UCSD-AML1 (cell line): ENCODE data around the gene DAPK1.
"Not testable (repeated sequence)": the region's sequence is repeated elsewhere in the genome, so short reads cannot be mapped to it uniquely, and the experiment has no call there.

ENCODE experiments used
- DNase-seq: peaks from one replicate; lab custom pipeline; 2025; ENCODE audit not compliant: unreplicated experiment; lab: John Stamatoyannopoulos, UW

Gene DAPK1

GRCh38 chr9:87542141-87542540 is 44.5 kb downstream of the DAPK1 start:
- no peak for DNase-seq

GRCh38 chr9:87543251-87543650 is 45.6 kb downstream of the DAPK1 start:
- DNase-seq: no peak

- no peak for DNase-seq
These were observed 48.2 kb downstream of the DAPK1 start for GRCh38 chr9:87545858-87546257.

GRCh38 chr9:87546704-87547103 is 49.0 kb downstream of the DAPK1 start:
- DNase-seq: no peak

GRCh38 chr9:87547671-87548081 is 50.0 kb downstream of the DAPK1 start:
- DNase-seq: no peak

GRCh38 chr9:87548159-87548558 is 50.5 kb downstream of the DAPK1 start:
- DNase-seq: no peak

GRCh38 chr9:87549088-87549487 is 51.4 kb downstream of the DAPK1 start:
- not testable (repeated sequence) for DNase-seq

GRCh38 chr9:87549791-87550190 is 52.1 kb downstream of the DAPK1 start:
- no peak for DNase-seq

- no peak for DNase-seq
These were observed 52.7 kb downstream of the DAPK1 start for GRCh38 chr9:87550253-87550954.

GRCh38 chr9:87551772-87552217 is 54.1 kb downstream of the DAPK1 start:
- DNase-seq: no peak

- DNase-seq: no peak
These were observed 56.7 kb downstream of the DAPK1 start for GRCh38 chr9:87554171-87554910.

GRCh38 chr9:87554976-87555375 is 57.3 kb downstream of the DAPK1 start:
- DNase-seq: no peak

- DNase-seq: no peak
These were observed 58.4 kb downstream of the DAPK1 start for GRCh38 chr9:87556039-87556438.

GRCh38 chr9:87556821-87557220 is 59.2 kb downstream of the DAPK1 start:
- DNase-seq: peak; percentile 34

- DNase-seq: no peak
These were observed 60.3 kb downstream of the DAPK1 start for GRCh38 chr9:87557996-87558395.

GRCh38 chr9:87558606-87559190 is 61.0 kb downstream of the DAPK1 start:
- DNase-seq: no peak

GRCh38 chr9:87562062-87562461 is 64.4 kb downstream of the DAPK1 start:
- DNase-seq: no peak

GRCh38 chr9:87562530-87563170 is 65.0 kb downstream of the DAPK1 start:
- DNase-seq: no peak

- no peak for DNase-seq
These were observed 66.4 kb downstream of the DAPK1 start for GRCh38 chr9:87564111-87564510.

GRCh38 chr9:87564791-87565241 is 67.1 kb downstream of the DAPK1 start:
- no peak for DNase-seq

GRCh38 chr9:87567001-87567400 is 69.3 kb downstream of the DAPK1 start:
- DNase-seq: no peak

GRCh38 chr9:87567571-87567970 is 69.9 kb downstream of the DAPK1 start:
- DNase-seq: no peak
